ENCODE data around the gene CAPN14. TPM values are rescaled to one million over a fixed set of nuclear protein-coding genes. Genes with fewer than 3 reads are reported as not detected.

Gene CAPN14
- total and polyA plus RNA-seq, 2 experiments from 2014 or later = 0.06 to 0.33 TPM

- no peaks in the 10 kb centered on the region for H4K20me1 ChIP-seq (ENCODE audit: insufficient read depth, poor library complexity, severe bottlenecking)
- peaks cover 3% of the 10 kb centered on the region for H3K79me2 ChIP-seq
- H3K27me3 ChIP-seq = no peaks in the 10 kb centered on the region
- H3K27ac ChIP-seq = no peak overlapping the region
- H3K4me3 ChIP-seq = no peak overlapping the region
- peaks cover 6% of the 10 kb centered on the region for H3K4me1 ChIP-seq (ENCODE audit: insufficient read depth)
- H2AFZ ChIP-seq = no peak overlapping the region
- H3K9me3 ChIP-seq (ENCODE audit: low read depth) = no peaks in the 10 kb centered on the region
- no peaks in the 10 kb centered on the region for H3K36me3 ChIP-seq (replicated peaks; ENCODE audit: insufficient read depth, low read depth)
- no peak for DNase-seq (ENCODE audit: low spot score)
- H3K4me2 ChIP-seq = no peak overlapping the region
- no peaks in the 10 kb centered on the region for H3K9me2 ChIP-seq (replicated peaks; ENCODE audit: insufficient read depth)
- WGBS (ENCODE audit: low lambda C conversion rate, missing lambda C conversion rate) = 61% methylated on average over 4 of the region's 4 CpGs
- no peak for TF ChIP-seq EZH2 (IDR thresholded peaks at IDR 0.05; ENCODE audit: borderline replicate concordance)
- TF ChIP-seq EZH2phosphoT487 (IDR thresholded peaks at IDR 0.05; ENCODE audit: low read depth, severe bottlenecking, unreplicated experiment) = no peak
- TF ChIP-seq CTCF (IDR thresholded peaks at IDR 0.05; ENCODE audit: poor library complexity) = no peak
Observed at GRCh38 chr2:31232586-31232985, 15.3 kb upstream of the CAPN14 start.

GRCh38 chr2:31231571-31232302, 14.4 kb upstream of the CAPN14 start:
- Histone ChIP-seq H3K36me3 (replicated peaks; ENCODE audit: insufficient read depth, low read depth) (no peaks in the 10 kb centered on the region), H4K20me1 (ENCODE audit: insufficient read depth, poor library complexity, severe bottlenecking) (no peaks in the 10 kb centered on the region), H3K27ac (no peak overlapping the region), H3K9me2 (replicated peaks; ENCODE audit: insufficient read depth) (no peaks in the 10 kb centered on the region), H3K9me3 (ENCODE audit: low read depth) (no peaks in the 10 kb centered on the region), H3K4me2 (no peak overlapping the region), H3K4me1 (ENCODE audit: insufficient read depth) (peaks cover 6% of the 10 kb centered on the region), H3K79me2 (no peaks in the 10 kb centered on the region), H3K4me3 (no peak overlapping the region), H3K27me3 (no peaks in the 10 kb centered on the region), H2AFZ (no peak overlapping the region)
- DNase-seq (ENCODE audit: low spot score) = no peak
- WGBS (ENCODE audit: low lambda C conversion rate, missing lambda C conversion rate) = 60% methylated on average over 15 of the region's 15 CpGs
- no peak for TF ChIP-seq EZH2 (IDR thresholded peaks at IDR 0.05; ENCODE audit: borderline replicate concordance)
- TF ChIP-seq EZH2phosphoT487 (IDR thresholded peaks at IDR 0.05; ENCODE audit: low read depth, severe bottlenecking, unreplicated experiment) = no peak
- no peak for TF ChIP-seq CTCF (IDR thresholded peaks at IDR 0.05; ENCODE audit: poor library complexity)

GRCh38 chr2:31230751-31231150, 13.4 kb upstream of the CAPN14 start:
- Histone ChIP-seq H3K9me2 (replicated peaks; ENCODE audit: insufficient read depth) (no peaks in the 10 kb centered on the region), H3K4me3 (no peak overlapping the region), H3K4me2 (no peak overlapping the region), H3K9me3 (ENCODE audit: low read depth) (no peaks in the 10 kb centered on the region), H3K36me3 (replicated peaks; ENCODE audit: insufficient read depth, low read depth) (no peaks in the 10 kb centered on the region), H3K79me2 (no peaks in the 10 kb centered on the region), H3K27me3 (no peaks in the 10 kb centered on the region), H3K4me1 (ENCODE audit: insufficient read depth) (peaks cover 6% of the 10 kb centered on the region), H3K27ac (no peak overlapping the region), H2AFZ (no peak overlapping the region), H4K20me1 (ENCODE audit: insufficient read depth, poor library complexity, severe bottlenecking) (no peaks in the 10 kb centered on the region)
- WGBS (ENCODE audit: low lambda C conversion rate, missing lambda C conversion rate) = 84% methylated on average over 3 of the region's 3 CpGs
- TF ChIP-seq EZH2 (IDR thresholded peaks at IDR 0.05; ENCODE audit: borderline replicate concordance) = no peak
- no peak for TF ChIP-seq CTCF (IDR thresholded peaks at IDR 0.05; ENCODE audit: poor library complexity)
- no peak for TF ChIP-seq EZH2phosphoT487 (IDR thresholded peaks at IDR 0.05; ENCODE audit: low read depth, severe bottlenecking, unreplicated experiment)
- DNase-seq (ENCODE audit: low spot score) = no peak
